ENCODE results near the gene PLEKHJ1. TPM values are rescaled to one million over a fixed set of nuclear protein-coding genes. Genes with fewer than 3 reads are reported as not detected.

The PLEKHJ1 gene
- total and polyA plus RNA-seq, 2 donors, result 62.0 to 97.7 TPM

DNA sequence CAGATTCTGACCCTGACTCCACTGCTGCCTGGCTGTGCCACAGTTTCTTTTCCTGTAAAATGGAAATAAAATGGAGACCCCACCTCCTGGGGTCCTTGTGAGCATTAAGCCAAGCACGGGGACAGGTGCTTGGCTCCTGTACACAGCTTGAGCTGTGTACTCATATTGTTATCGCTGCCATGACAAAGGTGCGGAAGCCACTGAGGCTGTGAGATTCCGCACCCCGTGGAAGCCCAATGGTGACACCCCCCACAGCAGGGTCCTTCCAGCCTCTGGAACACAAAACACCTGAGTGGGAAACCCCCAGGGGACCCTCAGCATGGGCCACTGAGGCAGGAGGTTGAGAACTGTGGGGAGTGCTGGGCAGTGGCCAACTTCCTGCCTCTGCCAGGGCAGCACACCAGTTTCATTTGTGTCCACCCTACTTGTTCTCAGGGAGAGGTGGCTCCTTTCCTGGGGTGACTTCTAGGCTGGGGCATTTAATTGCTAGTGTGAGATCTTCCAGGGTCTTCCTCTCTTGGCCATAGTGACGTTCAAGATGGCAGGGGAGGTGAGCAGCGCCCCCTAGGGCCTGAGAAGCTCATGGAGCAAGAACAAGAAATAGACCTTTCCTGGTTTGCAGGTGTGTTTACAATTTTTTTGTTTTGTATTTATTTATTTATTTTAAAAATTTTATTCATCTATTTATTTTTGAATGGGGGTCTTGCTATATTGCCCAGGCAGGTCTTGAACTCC is 25.5 kb upstream of the PLEKHJ1 start:
- peak in 2 of 9 donors; percentile 48 to 60 for DNase-seq (ENCODE audit: low read depth in 6 of 9, low spot score in 9 of 9)
- no peaks in the 10 kb centered on the region for H3K9me3 ChIP-seq (ENCODE audit: control insufficient read depth in 2 of 2, insufficient read depth in 1 of 2, low read length in 1 of 2)
- H3K36me3 ChIP-seq (ENCODE audit: control insufficient read depth in 2 of 2, insufficient read depth in 2 of 2, low read length in 1 of 2), result no peaks in the 10 kb centered on the region
- WGBS, result 83% methylated on average over 7 of the region's 7 CpGs
- no peaks in the 10 kb centered on the region for H3K27me3 ChIP-seq (ENCODE audit: control insufficient read depth in 2 of 2, insufficient read depth in 1 of 2, low read length in 1 of 2)
- peaks cover 11 to 30% of the 10 kb centered on the region in 2 donors for H3K4me1 ChIP-seq (ENCODE audit: control insufficient read depth in 2 of 2, insufficient read depth in 2 of 2, low read length in 2 of 2)
- no peak overlapping the region for H3K4me3 ChIP-seq (ENCODE audit: low read length in 2 of 2)
- H3K27ac ChIP-seq (ENCODE audit: low read depth in 1 of 2, low read length in 1 of 2), result no peak overlapping the region

DNA sequence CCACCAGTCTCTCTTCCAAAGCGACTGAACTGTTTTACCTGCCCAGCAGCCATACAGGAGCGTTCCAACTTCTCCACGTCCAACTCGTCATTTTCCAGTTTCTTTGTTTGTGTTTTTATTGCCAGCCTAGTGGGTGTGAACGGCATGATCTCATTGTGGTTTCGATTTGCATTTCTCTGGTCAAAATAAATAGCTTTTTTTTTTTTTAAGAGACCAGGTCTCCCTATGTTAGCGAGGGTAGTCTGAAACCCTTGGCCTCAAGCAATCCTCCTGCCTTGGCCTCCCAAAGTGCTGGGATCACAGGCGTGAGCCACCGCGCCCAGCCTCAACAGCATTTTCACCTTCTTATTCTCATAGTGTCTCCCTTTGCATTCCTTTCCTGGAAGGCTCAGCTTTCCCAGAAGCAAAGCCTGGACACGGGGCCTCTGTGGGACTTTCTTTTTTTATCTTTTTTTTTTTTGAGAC is 24.2 kb upstream of the PLEKHJ1 start:
- DNase-seq (ENCODE audit: low read depth in 6 of 9, low spot score in 9 of 9), result no peak
- 88% methylated on average over 11 of the region's 11 CpGs for WGBS
- Histone ChIP-seq H3K4me3 (ENCODE audit: low read length in 2 of 2) (no peak overlapping the region), H3K4me1 (ENCODE audit: control insufficient read depth in 2 of 2, insufficient read depth in 2 of 2, low read length in 2 of 2) (peaks cover 6 to 29% of the 10 kb centered on the region in 2 donors), H3K27me3 (ENCODE audit: control insufficient read depth in 2 of 2, insufficient read depth in 1 of 2, low read length in 1 of 2) (peaks cover 0 to 7% of the 10 kb centered on the region in 2 donors), H3K36me3 (ENCODE audit: control insufficient read depth in 2 of 2, insufficient read depth in 2 of 2, low read length in 1 of 2) (no peaks in the 10 kb centered on the region), H3K27ac (ENCODE audit: low read depth in 1 of 2, low read length in 1 of 2) (no peak overlapping the region), H3K9me3 (ENCODE audit: control insufficient read depth in 2 of 2, insufficient read depth in 1 of 2, low read length in 1 of 2) (no peaks in the 10 kb centered on the region)

DNA sequence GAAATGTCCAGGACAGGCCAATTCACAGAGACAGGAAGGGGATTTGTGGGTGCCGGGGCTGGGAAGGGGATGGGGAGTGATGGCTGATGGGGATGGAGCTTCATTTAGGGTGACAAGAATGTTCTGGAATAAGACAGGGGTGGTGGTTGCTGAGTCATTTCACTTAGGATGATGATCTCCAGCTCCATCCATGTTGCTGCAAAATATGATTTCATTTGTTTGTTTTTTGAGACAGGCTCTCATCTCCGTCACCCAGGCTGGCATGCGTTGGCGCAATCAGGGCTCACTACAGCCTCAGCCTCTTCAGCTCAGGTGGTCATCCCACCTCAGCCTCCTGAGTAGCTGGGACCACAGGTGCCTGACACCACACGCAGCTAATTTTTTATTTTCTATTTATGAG is 23.2 kb upstream of the PLEKHJ1 start:
- WGBS, result 98% methylated on average over 5 of the region's 5 CpGs
- Histone ChIP-seq H3K27ac (ENCODE audit: low read depth in 1 of 2, low read length in 1 of 2) (peak overlapping the region in 1 of 2 donors; percentile 31), H3K27me3 (ENCODE audit: control insufficient read depth in 2 of 2, insufficient read depth in 1 of 2, low read length in 1 of 2) (peaks cover 7 to 17% of the 10 kb centered on the region in 2 donors), H3K4me3 (ENCODE audit: low read length in 2 of 2) (no peak overlapping the region), H3K9me3 (ENCODE audit: control insufficient read depth in 2 of 2, insufficient read depth in 1 of 2, low read length in 1 of 2) (peaks cover 0 to under 1% of the 10 kb centered on the region in 2 donors), H3K4me1 (ENCODE audit: control insufficient read depth in 2 of 2, insufficient read depth in 2 of 2, low read length in 2 of 2) (peaks cover 6 to 30% of the 10 kb centered on the region in 2 donors), H3K36me3 (ENCODE audit: control insufficient read depth in 2 of 2, insufficient read depth in 2 of 2, low read length in 1 of 2) (no peaks in the 10 kb centered on the region)
- DNase-seq (ENCODE audit: low read depth in 6 of 9, low spot score in 9 of 9), result no peak

DNA sequence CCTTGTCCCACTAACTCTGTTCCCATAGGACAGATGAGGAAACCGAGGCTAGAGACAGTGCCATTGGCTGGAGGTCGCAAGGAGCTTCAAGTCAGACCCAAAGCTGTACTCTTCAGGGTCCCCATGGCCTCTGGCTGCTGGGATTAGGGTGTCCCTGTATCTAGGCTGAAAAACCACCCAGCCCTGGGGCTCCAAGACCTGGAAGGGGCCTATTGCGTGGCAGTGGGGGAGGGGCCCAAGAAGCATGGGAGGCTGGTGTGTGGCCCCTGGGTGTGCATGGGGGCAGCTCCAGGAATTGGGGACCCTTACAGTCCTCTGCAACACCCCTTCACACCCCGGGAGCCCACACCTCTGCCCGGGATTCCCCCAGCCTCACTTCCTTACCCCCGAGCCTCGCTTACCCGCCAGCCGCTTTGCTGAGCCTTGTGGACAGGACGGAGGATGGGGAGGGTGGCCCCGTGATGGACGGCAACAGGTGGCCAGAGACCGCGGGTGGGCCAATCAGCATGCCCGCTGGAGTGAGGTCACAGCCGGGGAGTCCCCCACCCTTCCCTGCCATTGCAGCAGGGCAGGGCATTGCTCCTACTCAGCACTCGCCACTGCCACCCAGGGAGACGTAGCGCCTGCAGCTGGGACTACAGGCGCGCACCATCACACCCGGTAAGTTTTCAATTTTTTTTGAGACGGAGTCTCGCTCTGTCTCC is 20.0 kb upstream of the PLEKHJ1 start, which contains the start of gene JSRP1:
JSRP1 (minus strand) TSS at position 436 of the 704 bp plus-strand sequence. CDS start 1,103 bp downstream, outside the sequence.
- Histone ChIP-seq H3K9me3 (ENCODE audit: control insufficient read depth in 2 of 2, insufficient read depth in 1 of 2, low read length in 1 of 2) (peaks cover 0 to 10% of the 10 kb centered on the region in 2 donors), H3K4me3 (ENCODE audit: low read length in 2 of 2) (no peak within 1 kb of the TSS), H3K27me3 (ENCODE audit: control insufficient read depth in 2 of 2, insufficient read depth in 1 of 2, low read length in 1 of 2) (peaks cover 37 to 49% of the 10 kb centered on the region in 2 donors), H3K4me1 (ENCODE audit: control insufficient read depth in 2 of 2, insufficient read depth in 2 of 2, low read length in 2 of 2) (peaks cover 23 to 58% of the 10 kb centered on the region in 2 donors), H3K36me3 (ENCODE audit: control insufficient read depth in 2 of 2, insufficient read depth in 2 of 2, low read length in 1 of 2) (no peaks in the 10 kb centered on the region), H3K27ac (ENCODE audit: low read depth in 1 of 2, low read length in 1 of 2) (no peak within 1 kb of the TSS)
- no peak for DNase-seq (ENCODE audit: low read depth in 6 of 9, low spot score in 9 of 9)
- WGBS, result 90% methylated on average over 24 of the region's 24 CpGs

DNA sequence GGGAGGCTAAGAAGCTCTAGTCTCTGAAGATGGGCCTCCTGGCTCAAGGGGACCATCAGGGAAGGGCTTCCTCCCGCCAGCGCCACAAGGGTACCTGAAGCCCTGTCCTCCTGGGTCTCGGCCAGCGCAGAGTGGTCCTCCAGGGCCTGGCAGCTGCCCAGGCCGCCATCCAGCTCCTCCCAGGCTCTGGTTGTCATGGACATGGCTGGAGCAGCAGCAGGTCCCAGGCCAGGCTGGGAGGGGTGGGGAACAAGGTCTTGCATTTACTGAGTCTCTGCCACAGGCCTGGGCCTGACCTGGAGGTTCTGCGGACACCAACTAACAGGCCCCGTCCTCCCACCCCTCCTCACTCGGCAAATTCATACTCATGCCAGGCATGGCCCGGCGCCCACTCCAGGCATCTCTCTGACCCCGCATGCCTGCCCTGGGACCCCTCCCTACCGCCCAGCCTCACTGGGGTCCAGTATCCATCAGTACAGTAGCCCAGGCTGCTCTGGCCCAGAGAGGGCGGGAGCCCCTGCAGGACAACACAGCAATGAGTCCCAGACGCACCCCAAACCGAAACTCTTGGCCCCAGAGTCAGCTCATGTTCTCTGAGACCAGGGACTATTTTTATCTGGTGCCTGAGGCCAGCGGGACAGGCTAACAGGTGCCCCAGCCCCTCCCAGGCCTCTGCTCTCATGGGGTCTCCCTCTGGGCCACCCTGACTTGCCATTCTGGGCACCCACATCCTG is 19.1 kb upstream of the PLEKHJ1 start:
- WGBS, result 96% methylated on average over 16 of the region's 16 CpGs
- Histone ChIP-seq H3K9me3 (ENCODE audit: control insufficient read depth in 2 of 2, insufficient read depth in 1 of 2, low read length in 1 of 2) (peaks cover 0 to 10% of the 10 kb centered on the region in 2 donors), H3K27me3 (ENCODE audit: control insufficient read depth in 2 of 2, insufficient read depth in 1 of 2, low read length in 1 of 2) (peaks cover 46 to 58% of the 10 kb centered on the region in 2 donors), H3K27ac (ENCODE audit: low read depth in 1 of 2, low read length in 1 of 2) (no peak overlapping the region), H3K36me3 (ENCODE audit: control insufficient read depth in 2 of 2, insufficient read depth in 2 of 2, low read length in 1 of 2) (no peaks in the 10 kb centered on the region), H3K4me1 (ENCODE audit: control insufficient read depth in 2 of 2, insufficient read depth in 2 of 2, low read length in 2 of 2) (peaks cover 26 to 58% of the 10 kb centered on the region in 2 donors), H3K4me3 (ENCODE audit: low read length in 2 of 2) (no peak overlapping the region)
- no peak for DNase-seq (ENCODE audit: low read depth in 6 of 9, low spot score in 9 of 9)

DNA sequence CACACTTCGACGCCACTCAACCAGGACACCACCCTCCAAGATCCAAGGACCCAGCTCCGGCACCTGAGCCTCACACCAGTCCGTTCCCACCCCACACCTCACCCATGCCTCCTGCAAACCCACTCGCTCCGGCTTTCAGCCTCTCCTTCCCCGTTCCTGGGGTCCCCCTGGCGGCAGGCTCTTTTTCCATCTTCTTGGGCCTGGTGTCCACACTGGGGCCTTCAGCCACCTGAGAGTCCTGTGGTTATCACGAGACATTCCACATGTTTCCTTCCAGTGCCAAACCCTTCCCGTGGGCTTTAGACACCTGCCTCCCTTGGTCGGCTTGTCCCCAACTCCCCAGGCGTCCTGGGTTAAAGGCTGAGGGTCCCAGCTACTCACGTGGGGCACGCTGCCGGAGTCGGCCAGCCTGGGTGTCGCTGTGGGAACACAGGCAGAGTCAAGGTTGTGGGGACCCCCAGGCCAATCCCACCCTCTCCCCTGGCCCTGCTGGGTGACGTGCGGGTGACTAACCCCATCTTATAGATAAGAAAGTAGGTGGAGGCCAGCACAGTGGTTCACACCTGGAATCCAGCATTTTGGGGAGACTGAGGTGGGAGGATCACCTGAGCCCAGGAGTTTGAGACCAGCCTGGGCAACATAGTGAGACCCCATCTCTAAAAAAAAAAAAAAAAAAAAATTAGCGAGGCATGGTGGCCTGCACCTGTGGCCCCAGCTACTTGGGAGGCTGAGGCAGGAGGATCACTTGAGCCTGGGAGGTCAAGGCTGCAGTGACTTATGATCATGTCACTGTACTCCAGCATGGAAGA is 18.1 kb upstream of the PLEKHJ1 start:
- peaks cover 0 to 10% of the 10 kb centered on the region in 2 donors for H3K9me3 ChIP-seq (ENCODE audit: control insufficient read depth in 2 of 2, insufficient read depth in 1 of 2, low read length in 1 of 2)
- peak overlapping the region; percentile 57 to 61 for H3K4me3 ChIP-seq (ENCODE audit: low read length in 2 of 2)
- peaks cover 56 to 68% of the 10 kb centered on the region in 2 donors for H3K27me3 ChIP-seq (ENCODE audit: control insufficient read depth in 2 of 2, insufficient read depth in 1 of 2, low read length in 1 of 2)
- no peak overlapping the region for H3K27ac ChIP-seq (ENCODE audit: low read depth in 1 of 2, low read length in 1 of 2)
- DNase-seq (ENCODE audit: low read depth in 6 of 9, low spot score in 9 of 9), result no peak
- H3K4me1 ChIP-seq (ENCODE audit: control insufficient read depth in 2 of 2, insufficient read depth in 2 of 2, low read length in 2 of 2), result peaks cover 26 to 55% of the 10 kb centered on the region in 2 donors
- 89% methylated on average over 20 of the region's 20 CpGs for WGBS
- H3K36me3 ChIP-seq (ENCODE audit: control insufficient read depth in 2 of 2, insufficient read depth in 2 of 2, low read length in 1 of 2), result peaks cover 0 to 3% of the 10 kb centered on the region in 2 donors

GRCh38 chr19:2253106-2254063 is 17.3 kb upstream of the PLEKHJ1 start:
- peak overlapping the region in 1 of 2 donors; percentile 60 for H3K27ac ChIP-seq (ENCODE audit: low read depth in 1 of 2, low read length in 1 of 2)
- 9% methylated on average over 77 of the region's 77 CpGs for WGBS
- peaks cover 0 to 10% of the 10 kb centered on the region in 2 donors for H3K9me3 ChIP-seq (ENCODE audit: control insufficient read depth in 2 of 2, insufficient read depth in 1 of 2, low read length in 1 of 2)
- DNase-seq (ENCODE audit: low read depth in 6 of 9, low spot score in 9 of 9), result peak in 4 of 9 donors; percentile 59 to 77 (median 70)
- H3K36me3 ChIP-seq (ENCODE audit: control insufficient read depth in 2 of 2, insufficient read depth in 2 of 2, low read length in 1 of 2), result peaks cover 7 to 12% of the 10 kb centered on the region in 2 donors
- H3K4me1 ChIP-seq (ENCODE audit: control insufficient read depth in 2 of 2, insufficient read depth in 2 of 2, low read length in 2 of 2), result peaks cover 26 to 49% of the 10 kb centered on the region in 2 donors
- peaks cover 58 to 76% of the 10 kb centered on the region in 2 donors for H3K27me3 ChIP-seq (ENCODE audit: control insufficient read depth in 2 of 2, insufficient read depth in 1 of 2, low read length in 1 of 2)
- H3K4me3 ChIP-seq (ENCODE audit: low read length in 2 of 2), result peak overlapping the region; percentile 57 to 61

All from thymus (tissue), 11 donors.